ENCODE data around the gene SLC39A7.
A peak's percentile ranks its signal among the peaks of the same experiment; 100 is the strongest.

SLC39A7 gene, protein sequence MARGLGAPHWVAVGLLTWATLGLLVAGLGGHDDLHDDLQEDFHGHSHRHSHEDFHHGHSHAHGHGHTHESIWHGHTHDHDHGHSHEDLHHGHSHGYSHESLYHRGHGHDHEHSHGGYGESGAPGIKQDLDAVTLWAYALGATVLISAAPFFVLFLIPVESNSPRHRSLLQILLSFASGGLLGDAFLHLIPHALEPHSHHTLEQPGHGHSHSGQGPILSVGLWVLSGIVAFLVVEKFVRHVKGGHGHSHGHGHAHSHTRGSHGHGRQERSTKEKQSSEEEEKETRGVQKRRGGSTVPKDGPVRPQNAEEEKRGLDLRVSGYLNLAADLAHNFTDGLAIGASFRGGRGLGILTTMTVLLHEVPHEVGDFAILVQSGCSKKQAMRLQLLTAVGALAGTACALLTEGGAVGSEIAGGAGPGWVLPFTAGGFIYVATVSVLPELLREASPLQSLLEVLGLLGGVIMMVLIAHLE

GRCh38 chr6:33200219-33201146 lies at the start of gene SLC39A7, which contains the start of gene RXRB:
Gene SLC39A7, plus strand, starts transcription at chr6:33200867. Its CDS starts 379 bp downstream, at chr6:33201246.
Gene RXRB, minus strand, starts transcription at chr6:33200665. Its CDS starts 189 bp downstream, at chr6:33200476.
- DNase-seq: peak; percentile 98
- in situ Hi-C loops (cut with HindIII; ENCODE audit: low pct_ligation_motif_present, low pct_unique_long_range_greater_than_20kb, low sequenced_read_pairs): no loop called here

DNA sequence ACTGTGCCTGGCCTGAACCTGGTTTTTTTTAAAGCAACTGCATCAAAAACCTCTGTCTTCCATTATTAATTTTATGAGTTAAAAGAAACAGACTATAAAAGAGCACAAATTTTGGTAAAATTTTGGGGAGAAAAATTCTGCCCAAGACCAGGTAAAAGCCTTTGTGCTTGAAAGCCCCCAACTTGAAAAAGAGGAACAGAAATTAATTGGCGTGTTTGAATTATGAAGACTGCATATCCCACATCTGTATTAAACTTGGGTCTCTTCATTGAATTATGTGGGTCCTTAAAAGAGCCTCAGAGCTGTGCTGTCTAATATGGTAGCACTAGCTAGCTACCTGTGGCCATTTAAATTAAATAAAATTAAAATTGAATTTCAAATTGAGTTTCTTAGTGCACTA lies 49.6 kb upstream of the SLC39A7 start:
- in situ Hi-C loops (cut with HindIII; ENCODE audit: low pct_ligation_motif_present, low pct_unique_long_range_greater_than_20kb, low sequenced_read_pairs): no loop called here

DNA sequence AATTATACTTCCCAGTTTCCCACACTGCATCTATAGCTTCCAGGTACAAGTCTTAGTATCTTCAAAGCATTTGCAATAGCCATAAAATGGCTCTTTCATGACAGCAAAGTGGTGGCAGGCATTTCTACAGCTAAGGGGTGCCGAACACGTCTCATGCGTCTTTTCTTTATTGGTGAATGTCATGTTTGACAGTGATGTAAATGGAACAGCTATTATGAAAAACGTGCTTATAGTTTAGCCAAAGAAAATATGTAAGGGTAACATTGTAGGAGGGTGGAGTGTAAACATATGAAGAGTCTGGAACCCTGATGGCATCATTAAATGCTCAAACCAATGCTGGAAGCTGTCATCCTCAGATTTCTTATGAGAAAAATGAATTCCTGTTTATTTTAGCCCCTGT lies 46.3 kb upstream of the SLC39A7 start:
- in situ Hi-C loops (cut with HindIII; ENCODE audit: low pct_ligation_motif_present, low pct_unique_long_range_greater_than_20kb, low sequenced_read_pairs): no loop called here
- no peak for DNase-seq

More for the DNA sequence above, 49.6 kb upstream of the SLC39A7 start:
- DNase-seq: no peak

DNA sequence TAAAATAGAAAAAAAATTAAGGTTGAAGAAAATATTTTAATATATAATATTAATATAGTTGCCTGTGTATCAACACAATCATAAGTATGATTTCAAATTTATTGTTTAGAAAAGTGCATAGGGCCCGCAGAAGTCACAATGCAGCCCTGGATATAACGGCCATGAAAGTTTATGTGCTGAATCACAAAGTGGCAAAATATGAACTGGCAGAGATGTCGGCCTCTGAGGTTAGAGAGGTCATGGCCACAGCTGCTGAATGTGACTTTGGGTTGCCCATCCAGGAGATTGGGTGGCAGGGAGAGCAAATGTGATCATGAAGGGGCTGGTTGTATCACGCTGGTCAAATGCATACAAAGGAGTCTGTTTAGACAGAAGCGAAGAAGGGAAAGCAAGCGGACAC lies 44.1 kb upstream of the SLC39A7 start:
- in situ Hi-C loops (cut with HindIII; ENCODE audit: low pct_ligation_motif_present, low pct_unique_long_range_greater_than_20kb, low sequenced_read_pairs): no loop called here

DNA sequence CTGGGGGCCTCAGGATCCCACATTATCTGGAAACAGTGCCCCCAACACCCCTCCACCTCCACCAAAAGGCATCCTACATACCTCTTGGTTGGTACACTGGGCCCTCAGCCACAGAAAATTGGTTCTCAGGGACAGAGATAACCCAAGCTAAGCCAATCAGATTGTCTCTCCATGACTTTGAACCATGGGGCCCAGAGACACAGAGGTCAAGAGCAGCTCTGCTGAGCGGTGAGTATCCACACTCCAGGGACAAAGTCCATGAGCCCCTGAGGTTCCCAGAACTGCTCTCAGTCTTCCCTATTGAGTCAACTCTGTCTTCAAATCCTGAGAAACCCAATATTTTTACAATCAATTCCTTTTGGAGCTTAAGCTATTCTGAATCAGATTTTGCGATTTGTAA lies 43.7 kb upstream of the SLC39A7 start:
- no peak for DNase-seq
- in situ Hi-C loops (cut with HindIII; ENCODE audit: low pct_ligation_motif_present, low pct_unique_long_range_greater_than_20kb, low sequenced_read_pairs): no loop called here

More for the DNA sequence above, 44.1 kb upstream of the SLC39A7 start:
- DNase-seq: no peak

DNA sequence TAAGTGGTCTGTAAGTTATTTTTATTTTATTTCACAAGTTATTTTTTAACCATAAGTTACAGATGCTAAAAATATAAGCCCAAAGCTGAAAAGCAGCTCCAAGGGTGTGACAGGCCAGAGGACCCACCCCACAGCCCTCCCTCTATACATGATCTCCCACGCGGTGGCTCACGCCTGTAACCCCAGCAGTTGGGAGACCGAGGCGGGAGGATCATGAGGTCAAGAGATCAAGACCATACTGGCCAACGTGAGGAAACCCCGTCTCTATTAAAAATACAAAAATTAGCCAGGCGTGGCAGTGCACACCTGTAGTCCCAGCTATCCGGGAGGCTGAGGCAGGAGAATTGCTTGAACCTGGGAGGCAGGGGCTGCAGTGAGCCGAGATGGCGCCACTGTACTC lies 40.6 kb upstream of the SLC39A7 start:
- in situ Hi-C loops (cut with HindIII; ENCODE audit: low pct_ligation_motif_present, low pct_unique_long_range_greater_than_20kb, low sequenced_read_pairs): no loop called here
- DNase-seq: no peak

DNA sequence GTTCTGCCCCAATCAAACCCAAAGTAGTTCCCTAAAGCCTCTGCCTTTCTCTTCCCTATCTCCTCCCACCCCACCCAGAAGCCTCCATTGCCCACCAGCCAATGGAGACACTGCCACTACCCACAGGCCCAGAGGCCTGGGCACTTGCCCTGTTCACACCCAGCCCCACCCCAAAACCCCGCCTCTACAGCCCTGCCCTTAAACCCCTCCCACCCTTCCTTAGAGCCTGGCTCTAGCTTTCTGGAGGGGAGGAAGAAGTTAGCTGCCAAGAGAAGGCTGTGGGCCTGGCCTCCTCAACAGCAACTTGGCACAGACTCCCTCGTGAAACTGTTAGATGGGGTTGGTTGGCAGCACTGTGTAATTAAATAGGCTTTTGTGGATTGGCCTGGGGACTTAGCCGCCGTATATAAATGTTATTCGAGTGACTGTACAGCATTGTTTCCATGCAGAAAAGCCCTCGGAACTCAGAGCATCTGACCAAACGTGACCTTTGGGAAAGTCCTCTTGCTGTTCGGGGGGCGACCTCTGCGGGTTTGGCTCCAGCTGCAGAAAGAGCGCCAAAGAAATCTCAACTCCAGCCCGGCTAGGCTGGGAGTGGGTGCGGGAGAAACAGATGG lies 39.8 kb upstream of the SLC39A7 start:
- in situ Hi-C loops (cut with HindIII; ENCODE audit: low pct_ligation_motif_present, low pct_unique_long_range_greater_than_20kb, low sequenced_read_pairs): no loop called here
- DNase-seq: peak; percentile 85

DNA sequence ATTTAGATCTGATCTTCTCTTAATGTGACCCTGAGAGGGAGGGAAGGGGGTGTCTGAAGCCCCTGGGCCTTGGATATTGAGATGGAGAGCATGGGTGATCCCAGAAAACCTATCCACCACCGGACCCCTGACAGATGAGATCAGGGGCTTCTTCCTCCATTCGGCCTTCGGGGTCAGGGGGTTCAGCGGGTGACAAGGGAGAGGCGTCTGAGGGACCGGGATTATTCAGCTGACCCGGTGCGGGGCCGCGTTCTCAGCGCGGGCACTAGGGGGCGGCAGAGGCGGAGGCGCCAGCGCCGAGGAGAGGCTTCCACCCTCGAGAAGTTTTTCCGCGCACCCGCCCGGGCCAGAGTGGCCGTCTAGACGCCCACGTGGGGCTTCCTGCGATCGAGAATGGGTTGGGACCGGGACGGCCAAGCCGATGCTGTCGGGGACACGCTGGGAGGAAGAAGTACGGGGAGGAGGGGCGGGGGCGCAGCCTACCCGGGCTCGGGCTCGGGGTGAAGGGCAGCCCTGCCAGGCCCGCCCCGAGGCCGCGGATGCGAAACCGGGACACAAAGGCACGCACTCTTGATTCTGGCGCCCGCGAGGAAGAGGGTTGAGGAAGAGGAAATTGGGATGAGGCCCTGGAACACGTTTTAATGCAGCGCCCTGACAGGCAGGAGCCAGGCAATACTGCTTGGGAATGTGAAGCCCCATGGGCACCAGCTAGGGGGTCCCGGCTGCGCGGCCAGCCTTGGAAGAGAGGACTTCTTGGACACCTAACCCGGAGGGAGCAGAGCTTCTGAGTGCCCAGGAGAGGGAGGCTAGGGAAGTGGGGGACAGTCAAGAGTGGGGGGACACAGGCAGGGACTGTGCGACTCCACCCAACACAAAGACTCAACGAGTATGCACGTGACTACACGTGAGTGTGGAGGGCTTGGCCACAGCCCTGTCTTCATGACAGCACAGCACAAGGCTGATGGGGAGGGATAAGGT lies 39.0 kb upstream of the SLC39A7 start:
- DNase-seq: peak; percentile 66
- in situ Hi-C loops (cut with HindIII; ENCODE audit: low pct_ligation_motif_present, low pct_unique_long_range_greater_than_20kb, low sequenced_read_pairs): no loop called here

GRCh38 chr6:33163540-33163939 lies 37.1 kb upstream of the SLC39A7 start:
- in situ Hi-C loops (cut with HindIII; ENCODE audit: low pct_ligation_motif_present, low pct_unique_long_range_greater_than_20kb, low sequenced_read_pairs): no loop called here
- no peak for DNase-seq

- in situ Hi-C loops (cut with HindIII; ENCODE audit: low pct_ligation_motif_present, low pct_unique_long_range_greater_than_20kb, low sequenced_read_pairs): no loop called here
Observed at GRCh38 chr6:33164176-33164575, 36.5 kb upstream of the SLC39A7 start.

DNA sequence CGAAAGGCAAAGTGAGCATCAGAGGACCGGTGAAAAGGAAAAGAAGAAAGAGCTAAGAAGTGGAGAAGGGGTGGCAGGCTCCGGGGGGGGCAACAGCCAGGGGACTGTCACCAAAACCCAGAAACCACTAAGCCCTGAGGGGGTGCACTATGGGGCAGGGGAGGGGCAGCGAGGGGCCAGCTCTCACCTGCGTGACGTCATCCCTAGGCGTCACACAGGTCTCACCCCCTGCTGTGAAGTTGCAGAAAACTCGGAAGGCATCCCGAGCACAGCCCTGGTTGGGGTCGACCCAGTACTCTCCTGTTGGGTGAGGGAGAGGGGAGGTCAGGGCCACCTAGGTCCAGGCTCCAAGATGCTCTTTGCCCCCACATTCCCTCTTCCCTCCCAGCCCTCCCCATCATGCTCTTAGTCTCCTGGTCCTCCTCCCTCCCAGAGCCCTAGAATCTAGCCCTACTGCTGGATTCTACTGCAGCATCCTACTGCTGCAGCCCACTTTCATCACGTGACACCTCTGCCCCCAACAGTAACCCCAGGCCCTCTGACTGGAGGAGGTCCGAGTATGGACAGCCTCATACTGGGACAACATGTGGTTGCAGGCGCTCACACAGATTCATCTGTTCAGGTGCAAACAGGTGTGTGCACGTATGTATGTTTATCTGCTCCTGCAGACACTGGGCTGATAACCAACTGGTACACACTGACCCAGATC lies 35.8 kb upstream of the SLC39A7 start:
- in situ Hi-C loops (cut with HindIII; ENCODE audit: low pct_ligation_motif_present, low pct_unique_long_range_greater_than_20kb, low sequenced_read_pairs): no loop called here
- no peak for DNase-seq

More at GRCh38 chr6:33164176-33164575, 36.5 kb upstream of the SLC39A7 start:
- DNase-seq: no peak

DNA sequence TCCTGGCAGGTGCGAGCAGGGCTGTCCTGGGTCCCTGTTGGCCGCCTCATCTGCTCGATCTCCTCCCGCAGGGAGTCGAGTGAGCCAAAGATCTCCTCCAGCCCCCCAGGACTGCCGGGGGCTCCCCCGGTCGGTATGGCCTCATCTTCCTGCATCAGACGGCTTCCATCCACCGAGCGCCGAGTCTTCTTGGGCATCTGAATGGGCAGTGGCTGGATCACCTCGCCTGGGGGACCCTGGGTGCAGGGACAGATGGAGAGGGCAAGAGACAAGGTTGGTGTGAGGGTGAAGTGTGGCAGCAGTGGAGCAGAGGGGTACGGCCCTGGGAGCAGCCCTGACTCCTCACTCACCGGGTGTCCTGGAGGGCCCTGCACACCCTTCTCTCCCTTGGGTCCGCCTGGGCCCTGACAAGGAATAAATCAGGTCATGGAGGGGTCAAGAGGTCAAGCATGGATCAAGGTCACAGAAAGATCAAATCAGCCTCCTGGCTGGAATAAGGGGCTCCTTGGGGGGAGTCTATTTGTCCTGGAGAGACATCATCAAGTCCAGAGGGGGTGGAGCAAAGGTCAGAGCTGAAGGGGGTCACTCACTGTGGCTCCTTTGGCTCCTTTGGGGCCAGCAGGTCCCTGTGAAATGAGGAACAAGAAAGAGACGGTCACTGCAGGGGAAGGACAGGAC lies 34.9 kb upstream of the SLC39A7 start:
- no peak for DNase-seq
- in situ Hi-C loops (cut with HindIII; ENCODE audit: low pct_ligation_motif_present, low pct_unique_long_range_greater_than_20kb, low sequenced_read_pairs): no loop called here

GRCh38 chr6:33166363-33166762 lies 34.3 kb upstream of the SLC39A7 start:
- in situ Hi-C loops (cut with HindIII; ENCODE audit: low pct_ligation_motif_present, low pct_unique_long_range_greater_than_20kb, low sequenced_read_pairs): no loop called here
- DNase-seq: no peak

DNA sequence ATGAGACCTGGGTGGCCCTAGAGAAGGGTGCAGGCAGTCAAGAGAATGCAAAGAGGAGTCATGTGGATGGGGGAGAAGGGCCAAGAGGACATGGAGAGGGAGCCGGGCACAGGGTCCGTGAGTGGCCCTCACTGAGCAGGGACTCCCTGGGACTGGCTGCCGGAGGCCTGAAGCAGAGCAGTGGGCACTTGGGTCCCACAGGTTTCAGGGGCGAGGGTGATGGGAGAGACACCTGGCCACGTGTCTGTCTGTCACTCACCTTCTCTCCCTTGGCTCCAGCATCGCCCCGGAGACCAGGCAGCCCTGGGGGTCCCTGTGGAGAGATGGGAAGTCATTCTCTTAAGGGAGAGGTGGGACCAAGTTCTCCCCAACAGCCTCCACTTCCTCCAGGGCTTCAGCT lies 33.9 kb upstream of the SLC39A7 start:
- DNase-seq: no peak
- in situ Hi-C loops (cut with HindIII; ENCODE audit: low pct_ligation_motif_present, low pct_unique_long_range_greater_than_20kb, low sequenced_read_pairs): no loop called here

DNA sequence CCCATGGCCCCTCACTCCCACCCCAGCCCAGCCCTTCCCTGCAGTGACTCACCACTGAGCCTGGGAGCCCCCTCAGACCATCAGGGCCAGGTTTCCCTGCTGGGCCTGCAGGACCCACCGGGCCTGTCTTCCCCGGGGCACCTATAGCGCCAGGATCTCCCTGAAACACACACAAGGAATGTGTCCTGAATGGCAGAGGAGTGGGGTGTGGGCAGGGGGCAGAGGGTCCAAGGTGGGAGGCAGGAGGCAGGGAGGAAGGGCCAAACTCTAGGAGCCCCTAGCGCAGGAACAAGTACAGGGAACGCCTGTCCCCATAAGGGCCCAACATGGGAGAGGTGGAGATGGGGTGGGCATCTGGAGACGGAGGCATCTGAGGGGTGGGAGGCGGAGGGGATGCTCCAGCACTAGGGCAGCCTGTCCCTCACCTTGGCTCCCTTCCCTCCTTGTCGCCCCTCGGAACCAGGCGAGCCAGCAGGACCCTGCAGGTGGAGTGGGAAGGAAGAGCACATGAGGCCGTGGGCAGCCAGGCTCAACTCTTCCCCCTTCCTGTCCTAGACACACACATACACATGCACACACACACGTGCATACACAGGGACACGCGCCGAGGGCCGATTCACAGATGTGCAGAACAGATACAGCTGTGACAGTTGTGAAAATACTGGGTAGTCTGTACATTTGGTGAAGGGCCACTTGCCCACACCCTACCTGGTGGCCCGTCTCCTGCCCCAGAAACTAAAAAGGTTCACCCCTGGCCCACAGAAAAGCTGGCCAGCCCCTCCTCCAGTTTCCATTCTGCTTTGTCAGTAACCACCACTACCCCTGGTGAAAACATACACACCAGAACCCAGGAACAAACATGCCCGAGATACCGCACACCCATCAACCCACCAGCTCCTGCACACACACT lies 33.0 kb upstream of the SLC39A7 start:
- no peak for DNase-seq
- in situ Hi-C loops (cut with HindIII; ENCODE audit: low pct_ligation_motif_present, low pct_unique_long_range_greater_than_20kb, low sequenced_read_pairs): no loop called here

- DNase-seq: no peak
- in situ Hi-C loops (cut with HindIII; ENCODE audit: low pct_ligation_motif_present, low pct_unique_long_range_greater_than_20kb, low sequenced_read_pairs): no loop called here
Observed at GRCh38 chr6:33168284-33168601, 32.4 kb upstream of the SLC39A7 start.

Measured in ACHN (cell line).